NOMO-1 (cell line): Measurements from ENCODE around the gene ZIM2.
"Not testable (repeated sequence)": the region's sequence is repeated elsewhere in the genome, so short reads cannot be mapped to it uniquely, and the experiment has no call there.

Experiments
- DNase-seq, 2 experiments: peaks; one replicate each; lab custom pipeline; 2025; ENCODE audit not compliant: unreplicated experiment in 2 of 2; lab: John Stamatoyannopoulos, UW

ZIM2 gene

DNA sequence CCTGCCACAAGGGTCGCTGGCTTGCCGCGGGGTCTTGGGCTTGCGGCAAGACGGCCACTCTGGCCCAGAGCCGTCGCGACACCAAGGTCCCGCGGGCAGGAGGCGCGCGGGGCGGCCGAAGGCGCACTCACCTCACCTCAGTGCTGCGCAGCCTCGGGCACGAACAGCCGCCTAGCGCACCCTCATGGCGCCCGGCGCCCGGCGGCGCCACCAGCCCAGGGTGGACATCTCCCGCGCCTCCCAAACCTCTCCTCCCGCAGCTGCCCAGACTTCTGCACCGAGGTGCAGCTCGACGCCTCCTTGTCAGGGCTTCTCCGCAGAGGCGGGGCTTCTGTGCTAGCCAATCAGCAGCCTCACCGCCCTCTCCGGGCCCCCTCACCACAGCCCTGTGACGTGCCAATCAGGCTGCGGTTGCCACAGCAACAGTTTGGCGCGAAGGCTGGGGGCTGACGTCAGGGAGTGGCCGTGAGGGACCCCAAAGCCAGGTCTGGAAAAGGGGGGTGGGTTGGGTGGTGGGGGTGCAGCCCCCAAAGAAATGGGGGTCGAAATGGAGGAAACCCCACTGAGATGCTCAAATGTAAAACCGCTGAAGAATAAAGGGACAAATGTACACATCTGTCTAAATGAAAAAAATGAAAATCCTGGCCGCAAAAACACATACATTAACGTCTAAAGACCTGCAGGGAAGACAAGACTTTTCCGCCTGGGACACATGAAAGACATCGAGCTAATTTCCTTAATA, at the start of gene ZIM2, which contains the start of gene PEG3:
Gene ZIM2, minus strand, starts transcription at position 276 of the 742 bp plus-strand sequence. CDS start 16,449 bp downstream, outside the sequence.
Gene PEG3, minus strand, starts transcription at position 276 of the 742 bp plus-strand sequence. CDS start 16,071 bp downstream, outside the sequence.
- DNase-seq, result no peak

GRCh38 chr19:56885173-56885985, 44.9 kb upstream of the ZIM2 start:
- DNase-seq, result no peak

GRCh38 chr19:56884441-56884840, 43.9 kb upstream of the ZIM2 start:
- no peak for DNase-seq

DNA sequence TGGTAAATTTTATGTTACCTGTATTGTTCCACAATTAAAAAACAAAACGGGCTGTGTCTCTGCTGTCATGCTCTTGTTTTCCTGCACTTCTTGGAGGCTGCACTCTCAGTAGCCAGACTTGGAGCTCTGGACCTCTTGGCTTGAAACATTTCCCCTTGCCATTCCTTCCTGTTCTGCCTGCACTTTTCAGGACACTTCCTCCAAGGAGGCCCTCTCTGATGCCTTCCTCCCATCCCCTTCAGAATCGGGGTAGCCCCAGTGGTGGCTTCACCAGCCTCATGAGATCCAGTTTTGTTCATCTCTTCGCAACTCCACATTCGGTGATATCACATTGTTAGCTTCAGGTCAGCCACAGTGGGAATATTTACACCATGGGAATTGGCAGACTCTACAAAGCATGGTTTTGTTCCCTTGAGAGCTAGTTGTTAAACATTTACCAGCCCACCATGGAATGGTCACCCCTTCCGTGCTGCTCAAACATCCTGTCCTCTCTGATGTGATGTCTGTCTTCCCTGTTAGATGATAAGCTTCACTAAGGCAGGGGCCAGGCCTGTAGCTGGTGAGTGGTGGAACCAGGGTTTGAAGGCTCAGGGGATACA, 40.2 kb upstream of the ZIM2 start:
- DNase-seq, result no peak

DNA sequence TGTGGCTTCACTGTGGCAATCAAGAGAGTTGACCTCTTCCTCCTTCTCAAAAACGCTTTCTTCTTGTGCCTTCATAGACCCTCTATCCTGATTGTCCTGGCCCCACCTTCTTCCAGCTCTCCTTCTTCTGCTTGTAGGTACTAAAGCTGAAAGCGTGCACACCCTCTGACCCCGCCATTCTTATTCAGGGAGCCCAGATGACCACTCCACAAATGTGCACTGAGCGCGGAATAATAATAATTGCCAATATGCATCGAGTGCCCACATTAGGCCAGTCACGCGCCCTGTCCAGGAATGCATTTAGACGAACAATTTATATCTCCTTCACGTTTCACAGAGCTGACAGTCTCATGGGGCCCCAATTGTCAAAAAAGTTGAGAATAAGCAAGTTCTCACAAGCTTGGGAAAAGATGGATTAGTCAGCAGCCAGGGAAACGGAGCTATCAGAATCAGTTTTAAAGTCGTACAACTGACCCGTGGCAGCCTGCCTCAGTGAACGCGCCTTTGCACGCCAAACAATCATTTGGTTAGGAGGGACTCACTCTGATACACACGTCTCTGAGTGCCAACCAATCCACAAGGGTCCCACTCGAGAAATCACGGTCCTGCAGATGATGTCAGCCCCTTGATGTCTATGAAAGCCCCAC, 36.7 kb upstream of the ZIM2 start:
- no peak for DNase-seq

DNA sequence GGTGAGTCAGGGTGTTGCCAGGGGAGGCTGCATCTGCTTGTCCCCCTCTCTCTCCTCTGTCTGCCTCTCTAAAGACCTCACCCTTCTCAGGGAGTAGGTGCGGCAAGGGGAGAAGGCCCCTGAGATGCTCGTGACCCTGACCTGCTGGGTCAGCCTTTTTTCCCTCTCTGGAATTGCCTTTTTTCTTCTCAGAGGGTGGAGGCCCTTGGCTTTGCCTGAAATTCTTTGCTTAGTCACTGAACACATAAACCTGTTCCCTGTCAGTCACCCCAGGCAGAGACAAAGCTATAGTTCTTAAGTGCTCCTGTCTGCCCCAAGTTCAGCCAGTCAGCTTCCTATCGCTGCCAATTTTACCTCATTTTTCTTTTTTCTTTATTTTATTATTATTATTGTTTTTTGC, 35.2 kb upstream of the ZIM2 start:
- DNase-seq, result no peak

- no peak for DNase-seq
Measured at GRCh38 chr19:56874530-56874929, 34.0 kb upstream of the ZIM2 start.

GRCh38 chr19:56873493-56873892, 33.0 kb upstream of the ZIM2 start:
- DNase-seq, result no peak

GRCh38 chr19:56869886-56870285, 29.4 kb upstream of the ZIM2 start:
- DNase-seq, result no peak

GRCh38 chr19:56868446-56868845, 27.9 kb upstream of the ZIM2 start:
- no peak for DNase-seq

- DNase-seq, result no peak
Measured at GRCh38 chr19:56866538-56866937, 26.0 kb upstream of the ZIM2 start.

DNA sequence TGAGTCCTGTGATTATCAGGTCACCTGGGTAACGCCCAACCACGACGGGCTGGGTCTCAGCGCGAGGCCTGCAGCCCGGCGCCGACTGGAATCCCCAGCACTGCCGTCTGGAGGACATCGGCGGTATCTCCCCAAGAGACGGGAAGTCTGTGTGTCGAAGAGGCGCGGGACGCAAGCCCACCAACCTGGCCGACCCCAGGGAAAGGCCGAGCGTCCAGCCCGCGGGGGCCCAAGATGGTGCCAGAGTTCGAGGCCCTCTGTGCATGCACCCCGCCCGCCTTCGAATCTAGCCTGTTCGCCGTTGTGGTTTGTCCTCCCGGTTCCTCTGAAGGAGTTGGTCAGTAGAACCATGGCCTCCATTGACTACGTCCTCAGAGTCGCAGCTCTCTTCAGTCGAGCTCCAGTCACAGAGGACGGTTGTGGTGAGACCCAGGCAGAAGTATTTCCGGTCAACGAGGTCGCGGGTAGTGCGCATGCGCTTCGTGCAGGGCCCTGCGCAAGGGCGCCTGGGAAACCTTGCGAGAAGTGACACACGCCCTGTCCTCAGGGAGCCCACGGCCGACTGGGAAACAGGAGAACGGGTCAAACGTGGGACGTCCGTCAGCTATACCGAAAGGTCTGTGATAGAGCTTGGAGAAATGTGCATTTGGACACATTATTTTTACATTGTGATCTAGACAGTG, 24.1 kb upstream of the ZIM2 start:
- no peak for DNase-seq

- DNase-seq, result no peak
Measured at GRCh38 chr19:56862741-56863140, 22.2 kb upstream of the ZIM2 start.

DNA sequence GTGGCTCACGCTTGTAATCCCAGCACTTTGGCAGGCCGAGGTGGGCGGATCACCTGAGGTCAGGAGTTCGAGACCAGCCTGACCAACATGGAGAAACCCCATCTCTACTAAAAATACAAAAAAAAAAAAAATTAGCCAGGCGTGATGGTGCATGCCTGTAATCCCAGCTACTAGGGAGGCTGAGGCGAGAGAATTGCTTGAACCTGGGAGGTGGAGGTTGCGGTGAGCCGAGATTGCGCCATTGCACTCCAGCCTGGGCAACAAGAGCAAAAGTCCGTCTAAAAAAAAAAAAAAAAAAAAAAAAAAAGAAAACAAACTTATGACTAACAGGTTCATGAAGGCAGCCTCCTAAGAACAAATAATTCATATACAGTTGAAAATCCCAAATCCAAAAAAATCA, 19.9 kb upstream of the ZIM2 start:
- DNase-seq, result not testable (repeated sequence)

GRCh38 chr19:56858026-56858425, 17.5 kb upstream of the ZIM2 start:
- no peak for DNase-seq

DNA sequence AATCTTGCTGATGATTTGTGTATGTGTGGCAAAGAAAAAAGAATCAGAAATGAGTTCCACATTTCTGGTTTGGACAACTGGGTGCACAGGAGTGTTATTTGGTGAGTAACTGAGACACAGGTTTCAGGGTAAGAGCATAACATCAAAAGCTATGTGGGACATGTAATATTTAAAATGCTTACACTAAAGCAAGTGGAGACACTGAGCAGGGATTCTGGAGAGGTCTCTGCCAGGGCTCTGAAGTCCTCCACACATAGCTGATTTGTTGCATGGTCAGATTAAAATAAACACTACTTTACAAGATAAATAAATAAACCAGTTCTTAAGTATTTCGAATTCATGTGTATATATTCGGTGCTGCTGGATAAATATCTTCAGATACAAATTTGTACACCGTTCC, 16.3 kb upstream of the ZIM2 start:
- no peak for DNase-seq

DNA sequence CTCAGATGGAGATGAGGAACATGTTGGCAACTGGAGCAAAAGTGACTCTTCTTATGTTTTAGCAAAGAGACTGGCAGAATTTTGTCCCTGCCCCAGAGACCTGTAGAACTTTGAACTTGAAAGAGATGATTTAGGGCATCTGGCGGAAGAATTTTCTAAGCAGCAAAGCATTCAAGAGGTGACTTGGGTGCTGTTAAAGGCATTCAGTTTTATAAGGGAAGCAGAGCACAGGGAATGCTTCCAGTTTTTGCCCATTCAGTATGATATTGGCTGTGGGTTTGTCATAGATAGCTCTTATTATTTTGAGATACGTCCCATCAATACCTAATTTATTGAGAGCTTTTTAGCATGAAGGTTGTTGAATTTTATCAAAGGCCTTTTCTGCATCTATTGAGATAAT, 11.8 kb upstream of the ZIM2 start:
- DNase-seq, result not testable (repeated sequence)

DNA sequence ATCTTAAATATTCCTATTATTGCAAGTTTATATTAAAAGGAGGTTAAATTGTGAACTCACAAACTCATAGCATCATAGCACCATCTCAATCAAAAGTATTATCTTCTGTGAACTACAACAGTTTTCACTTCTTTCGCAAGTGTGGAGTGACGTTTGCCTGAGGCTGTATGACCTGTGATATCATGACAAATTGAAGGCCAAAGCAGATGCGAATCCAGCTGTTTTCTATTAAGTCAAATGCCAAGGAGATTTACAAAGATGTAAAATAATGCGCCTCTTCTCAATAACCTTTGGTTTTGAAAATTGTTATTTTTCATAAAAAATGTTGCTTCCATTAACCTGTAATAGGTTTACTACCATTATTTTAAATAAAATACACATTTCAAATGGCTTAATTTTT, 7.6 kb upstream of the ZIM2 start:
- DNase-seq, result no peak

- no peak for DNase-seq
Measured at GRCh38 chr19:56842412-56842811, 1.9 kb upstream of the ZIM2 start.

- no peak for DNase-seq
Measured at GRCh38 chr19:56841193-56841543, 642 bp upstream of the ZIM2 start.
